ENCODE data around the gene ELL2.

DNA sequence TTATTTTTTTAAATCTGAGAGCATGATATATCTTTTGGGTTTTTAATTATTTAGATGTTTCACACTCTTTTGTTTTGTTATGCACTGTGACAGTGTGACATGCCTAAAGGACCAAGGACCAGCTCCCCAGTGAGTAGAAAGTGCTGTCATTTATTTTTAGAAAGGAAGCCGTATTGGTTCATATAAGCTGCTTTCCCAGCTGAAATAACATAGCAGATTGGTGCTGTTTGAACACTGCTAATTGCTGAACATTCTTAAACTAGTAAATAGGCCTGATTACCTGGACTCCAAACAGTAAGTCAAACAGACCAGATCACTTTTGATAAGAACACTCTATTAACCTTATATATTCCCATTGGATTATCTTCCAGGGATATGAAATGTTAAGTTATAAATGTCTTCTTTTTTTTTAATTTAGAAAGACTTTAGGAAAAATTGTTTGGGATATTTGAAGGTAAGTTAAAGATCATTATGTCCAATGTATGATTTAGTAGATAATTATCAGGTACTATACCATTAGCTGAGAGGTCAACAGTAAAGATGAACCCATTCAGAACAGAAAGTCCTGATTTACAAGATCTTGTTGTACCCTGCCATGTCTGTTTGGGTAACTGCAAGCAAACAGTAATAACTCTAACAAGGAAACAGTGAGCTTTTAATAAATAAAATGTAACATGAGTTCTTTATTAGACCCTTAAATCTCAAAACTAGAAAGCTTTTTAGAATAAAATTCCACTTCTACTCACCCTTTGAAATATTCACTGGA is 27.8 kb upstream of the ELL2 start:
- TF ChIP-seq POLR2A (IDR thresholded peaks at IDR 0.05), result no peak
- TF ChIP-seq, protein P1, sequence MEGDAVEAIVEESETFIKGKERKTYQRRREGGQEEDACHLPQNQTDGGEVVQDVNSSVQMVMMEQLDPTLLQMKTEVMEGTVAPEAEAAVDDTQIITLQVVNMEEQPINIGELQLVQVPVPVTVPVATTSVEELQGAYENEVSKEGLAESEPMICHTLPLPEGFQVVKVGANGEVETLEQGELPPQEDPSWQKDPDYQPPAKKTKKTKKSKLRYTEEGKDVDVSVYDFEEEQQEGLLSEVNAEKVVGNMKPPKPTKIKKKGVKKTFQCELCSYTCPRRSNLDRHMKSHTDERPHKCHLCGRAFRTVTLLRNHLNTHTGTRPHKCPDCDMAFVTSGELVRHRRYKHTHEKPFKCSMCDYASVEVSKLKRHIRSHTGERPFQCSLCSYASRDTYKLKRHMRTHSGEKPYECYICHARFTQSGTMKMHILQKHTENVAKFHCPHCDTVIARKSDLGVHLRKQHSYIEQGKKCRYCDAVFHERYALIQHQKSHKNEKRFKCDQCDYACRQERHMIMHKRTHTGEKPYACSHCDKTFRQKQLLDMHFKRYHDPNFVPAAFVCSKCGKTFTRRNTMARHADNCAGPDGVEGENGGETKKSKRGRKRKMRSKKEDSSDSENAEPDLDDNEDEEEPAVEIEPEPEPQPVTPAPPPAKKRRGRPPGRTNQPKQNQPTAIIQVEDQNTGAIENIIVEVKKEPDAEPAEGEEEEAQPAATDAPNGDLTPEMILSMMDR (IDR thresholded peaks at IDR 0.05), result no peak

Measured in suprapubic skin (tissue), 3 donors.